Measurements from ENCODE around the gene IL12B.
"Not testable (repeated sequence)": the region's sequence is repeated elsewhere in the genome, so short reads cannot be mapped to it uniquely, and the experiment has no call there.

IL12B gene
- 0 reads per million in 2 donors for total RNA-seq

GRCh38 chr5:159330131-159330800 lies at the start of gene IL12B:
IL12B (minus strand) TSS chr5:159330487; CDS start chr5:159326782, 3,705 bp downstream.
- no peak for DNase-seq

- DNase-seq, result no peak
Measured at GRCh38 chr5:159377653-159378052, 47.4 kb upstream of the IL12B start.

- DNase-seq, result not testable (repeated sequence)
Measured at GRCh38 chr5:159367866-159368265, 37.6 kb upstream of the IL12B start.

GRCh38 chr5:159366776-159367175 lies 36.5 kb upstream of the IL12B start:
- not testable (repeated sequence) for DNase-seq

- DNase-seq, result no peak
Measured at GRCh38 chr5:159362220-159362619, 31.9 kb upstream of the IL12B start.

- DNase-seq, result not testable (repeated sequence)
Measured at GRCh38 chr5:159359871-159360270, 29.6 kb upstream of the IL12B start.

- no peak for DNase-seq
Measured at GRCh38 chr5:159359408-159359807, 29.1 kb upstream of the IL12B start.

GRCh38 chr5:159353661-159354252 lies 23.5 kb upstream of the IL12B start:
- no peak for DNase-seq

- DNase-seq, result not testable (repeated sequence)
Measured at GRCh38 chr5:159350644-159351043, 20.4 kb upstream of the IL12B start.

- not testable (repeated sequence) for DNase-seq
Measured at GRCh38 chr5:159350216-159350615, 19.9 kb upstream of the IL12B start.

- no peak for DNase-seq
Measured at GRCh38 chr5:159345861-159346260, 15.6 kb upstream of the IL12B start.

GRCh38 chr5:159345336-159345735 lies 15.0 kb upstream of the IL12B start:
- peak in 1 of 5 experiments; percentile 19 for DNase-seq

- no peak for DNase-seq
Measured at GRCh38 chr5:159343295-159344094, 13.2 kb upstream of the IL12B start.

- DNase-seq, result no peak
Measured at GRCh38 chr5:159342840-159343239, 12.6 kb upstream of the IL12B start.

GRCh38 chr5:159341906-159342310 lies 11.6 kb upstream of the IL12B start:
- DNase-seq, result peak in 4 of 5 experiments; percentile 38 to 82 (median 59)

GRCh38 chr5:159341145-159341544 lies 10.9 kb upstream of the IL12B start:
- no peak for DNase-seq

GRCh38 chr5:159340511-159340910 lies 10.2 kb upstream of the IL12B start:
- peak in 2 of 5 experiments; percentile 36 to 83 for DNase-seq

- no peak for DNase-seq
Measured at GRCh38 chr5:159339460-159339859, 9.2 kb upstream of the IL12B start.

- DNase-seq, result peak in 1 of 5 experiments; percentile 22
Measured at GRCh38 chr5:159338118-159338517, 7.8 kb upstream of the IL12B start.

- peak in 3 of 5 experiments; percentile 12 to 86 (median 56) for DNase-seq
Measured at GRCh38 chr5:159337016-159337955, 7.0 kb upstream of the IL12B start.

GRCh38 chr5:159336586-159336985 lies 6.3 kb upstream of the IL12B start:
- peak in 1 of 5 experiments; percentile 11 for DNase-seq

GRCh38 chr5:159333545-159333925 lies 3.2 kb upstream of the IL12B start:
- no peak for DNase-seq

Measured in T-helper 2 cell (primary cell).